Endothelial cell of umbilical vein (primary cell): Measurements from ENCODE around the gene PANX1. TPM values are rescaled to one million over a fixed set of nuclear protein-coding genes. Genes with fewer than 3 reads are reported as not detected.

Experiments
- BruUV-seq: library from RNA; stranded (reverse); fragments of 400-500 nt; replicated peaks from 2 replicates; lab custom pipeline; 2021; lab: Mats Ljungman, UMichigan
- CTCF ChIA-PET: fragments of 300-600, 350-600 bp; sonication (Branson Sonifier 250); formaldehyde crosslinking; loops from one replicate; lab custom pipeline; 2021; ENCODE audit warnings: antibody characterized with exemption, inconsistent platforms; lab: Charles Lee
- POLR2A ChIA-PET: fragments of 300-600, 350-600 bp; sonication (Branson Sonifier 250); formaldehyde crosslinking; loops from one replicate; lab custom pipeline; 2021; ENCODE audit warnings: antibody characterized with exemption, inconsistent platforms; lab: Charles Lee
- DNase-seq: peaks from one replicate; pipeline ENCODE4 v3.0.0-alpha.2; 2011; ENCODE audit warnings: low read depth, low spot score
- FAIRE-seq: peaks from 2 replicates; lab custom pipeline; 2011; peaks lifted over from hg19 to GRCh38; lab: Jason Lieb, UNC
- H2AFZ ChIP-seq: 2 replicates; pipeline ENCODE4 v1.6.0; 2012; ENCODE audit warnings: low read depth, low read length, control low read depth, inconsistent platforms
- H3K27ac ChIP-seq: 2 replicates; pipeline ENCODE4 v1.5.1; 2011; ENCODE audit warnings: low read depth, mild to moderate bottlenecking, control low read depth, low read length, moderate library complexity; ENCODE audit not compliant: insufficient read depth
- H3K27me3 ChIP-seq, 2 experiments: 2 replicates each; pipeline versions ENCODE4 v1.6.0 to v1.6.1; 2011; ENCODE audit warnings: low read length in 2 of 2, mixed read lengths in 1 of 2; ENCODE audit not compliant: control insufficient read depth in 2 of 2, insufficient read depth in 2 of 2
- H3K36me3 ChIP-seq, 2 experiments: 2 replicates in 1 of 2; 3 replicates in 1 of 2; pipeline ENCODE4 v1.5.1; 2011; ENCODE audit warnings: low read length in 2 of 2, mild to moderate bottlenecking in 1 of 2, moderate library complexity in 1 of 2; ENCODE audit not compliant: control insufficient read depth in 2 of 2, insufficient read depth in 2 of 2; ENCODE audit errors: extremely low read depth in 1 of 2
- H3K4me1 ChIP-seq: 3 replicates; pipeline ENCODE4 v1.5.1; 2011; ENCODE audit warnings: mild to moderate bottlenecking, low read length; ENCODE audit not compliant: control insufficient read depth, insufficient read depth; ENCODE audit errors: extremely low read depth
- H3K4me2 ChIP-seq: 2 replicates; pipeline ENCODE4 v1.6.1; 2011; ENCODE audit warnings: low read length, control low read depth, mixed read lengths; ENCODE audit not compliant: insufficient read depth
- H3K4me3 ChIP-seq, 3 experiments: fragments of 200-600 bp in 1 of 3; sonication (generic), shearing (Covaris generic) in 1 of 3; replicated peaks in 1 of 3; 2 replicates each; pipeline ENCODE4 v1.5.1; 2011 to 2016; ENCODE audit warnings: control low read depth in 3 of 3, low read length in 3 of 3, mild to moderate bottlenecking in 2 of 3, inconsistent platforms in 1 of 3, low read depth in 1 of 3, moderate library complexity in 1 of 3; ENCODE audit not compliant: insufficient read depth in 1 of 3
- H3K79me2 ChIP-seq: 2 replicates; pipeline ENCODE4 v1.6.0; 2012; ENCODE audit warnings: low read length, inconsistent platforms; ENCODE audit not compliant: control insufficient read depth, insufficient read depth
- H3K9ac ChIP-seq: replicated peaks from 2 replicates; pipeline ENCODE3; 2011; ENCODE audit warnings: low read length, control low read depth; ENCODE audit not compliant: insufficient read depth; ENCODE audit errors: extremely low read depth
- H3K9me1 ChIP-seq: replicated peaks from 3 replicates; pipeline ENCODE4 v1.6.0; 2011; ENCODE audit warnings: mild to moderate bottlenecking, low read length; ENCODE audit not compliant: control insufficient read depth, insufficient read depth; ENCODE audit errors: extremely low read depth
- H3K9me3 ChIP-seq: replicated peaks from 2 replicates; pipeline ENCODE4 v1.5.1; 2012; ENCODE audit warnings: low read length, inconsistent platforms; ENCODE audit not compliant: control insufficient read depth, insufficient read depth
- H4K20me1 ChIP-seq: replicated peaks from 2 replicates; pipeline ENCODE3; 2011; ENCODE audit warnings: mild to moderate bottlenecking, low read length; ENCODE audit not compliant: control insufficient read depth, insufficient read depth; ENCODE audit errors: extremely low read depth
- EZH2 ChIP-seq: IDR thresholded peaks from 2 replicates; pipeline ENCODE4 v1.6.1; 2012; ENCODE audit warnings: borderline replicate concordance, low read depth, mild to moderate bottlenecking, moderate library complexity, low read length, inconsistent platforms; ENCODE audit not compliant: severe bottlenecking
- FOS ChIP-seq: IDR thresholded peaks from 2 replicates; pipeline ENCODE4 v1.6.1; 2011; ENCODE audit warnings: mild to moderate bottlenecking, low read length, moderate library complexity, borderline replicate concordance; ENCODE audit not compliant: insufficient read depth
- GATA2 ChIP-seq: IDR thresholded peaks from 2 replicates; pipeline ENCODE4 v1.7.0; 2011; ENCODE audit warnings: low read depth, mild to moderate bottlenecking, moderate library complexity, mixed read lengths, low read length; ENCODE audit not compliant: insufficient read length, insufficient read depth
- JUN ChIP-seq: IDR thresholded peaks from 2 replicates; pipeline ENCODE4 v1.6.1; 2011; ENCODE audit warnings: borderline replicate concordance, low read depth; ENCODE audit not compliant: insufficient read length, insufficient read depth
- MAX ChIP-seq: IDR thresholded peaks from 2 replicates; pipeline ENCODE4 v1.6.1; 2011; ENCODE audit not compliant: insufficient read depth, insufficient read length
- MYC ChIP-seq: IDR thresholded peaks from one replicate; pipeline ENCODE4 v1.6.1; 2011; ENCODE audit warnings: mild to moderate bottlenecking, low read depth, low read length
- POLR2A ChIP-seq: IDR thresholded peaks from 2 replicates; pipeline ENCODE4 v1.6.1; 2012; ENCODE audit warnings: low read depth, mild to moderate bottlenecking, control low read depth, low read length
- POLR2AphosphoS5 ChIP-seq: IDR thresholded peaks from 2 replicates; pipeline ENCODE4 v1.6.1; 2012; ENCODE audit warnings: low read depth, mild to moderate bottlenecking, control low read depth, low read length, moderate library complexity; ENCODE audit not compliant: insufficient read depth
- dilution Hi-C: fragments of 300-500 bp; cut with MboI; formaldehyde crosslinking; loops from one replicate; pipeline ENCODE4 v1.15.0; 2019; ENCODE audit warnings: low sequenced_read_pairs; ENCODE audit not compliant: extremely low pct_ligation_motif_present
- intact Hi-C: fragments of 100-400 bp; cut with micrococcal nuclease; formaldehyde crosslinking; loops from one replicate; pipeline ENCODE4 v1.10.0; 2022
- polyA plus RNA-seq, 4 experiments: library from polyadenylated mRNA; depleted of rRNA in 3 of 4; stranded (reverse) in 3 of 4; unstranded in 1 of 4; fragments of >200 nt; gene quantifications; 2 replicates each; pipeline versions ENCODE4 v1.2.1 to v1.2.3, GENCODE V29; 2011 to 2012; ENCODE audit warnings: missing spikeins in 1 of 4
- total RNA-seq: library from RNA; stranded (reverse); gene quantifications from 2 replicates; pipeline ENCODE4 v1.2.3, GENCODE V29; 2021
- TF ChIP-seq, protein P1 (sequence below), 2 donors: IDR thresholded peaks; 1 replicate in 1 of 2; 2 replicates in 1 of 2; pipeline ENCODE4 v1.5.1; 2011; ENCODE audit warnings: low read length in 2 of 2, mild to moderate bottlenecking in 2 of 2, moderate library complexity in 2 of 2, control low read depth in 1 of 2, inconsistent platforms in 1 of 2, low read depth in 1 of 2; ENCODE audit not compliant: insufficient read depth in 1 of 2; ENCODE audit errors: extremely low read depth in 1 of 2

PANX1 gene
- total and polyA plus RNA-seq, 2 donors (not counting 3 experiments of a cell fraction or from before 2014, with no cell fraction given) = 9.5 to 20.9 TPM

DNA sequence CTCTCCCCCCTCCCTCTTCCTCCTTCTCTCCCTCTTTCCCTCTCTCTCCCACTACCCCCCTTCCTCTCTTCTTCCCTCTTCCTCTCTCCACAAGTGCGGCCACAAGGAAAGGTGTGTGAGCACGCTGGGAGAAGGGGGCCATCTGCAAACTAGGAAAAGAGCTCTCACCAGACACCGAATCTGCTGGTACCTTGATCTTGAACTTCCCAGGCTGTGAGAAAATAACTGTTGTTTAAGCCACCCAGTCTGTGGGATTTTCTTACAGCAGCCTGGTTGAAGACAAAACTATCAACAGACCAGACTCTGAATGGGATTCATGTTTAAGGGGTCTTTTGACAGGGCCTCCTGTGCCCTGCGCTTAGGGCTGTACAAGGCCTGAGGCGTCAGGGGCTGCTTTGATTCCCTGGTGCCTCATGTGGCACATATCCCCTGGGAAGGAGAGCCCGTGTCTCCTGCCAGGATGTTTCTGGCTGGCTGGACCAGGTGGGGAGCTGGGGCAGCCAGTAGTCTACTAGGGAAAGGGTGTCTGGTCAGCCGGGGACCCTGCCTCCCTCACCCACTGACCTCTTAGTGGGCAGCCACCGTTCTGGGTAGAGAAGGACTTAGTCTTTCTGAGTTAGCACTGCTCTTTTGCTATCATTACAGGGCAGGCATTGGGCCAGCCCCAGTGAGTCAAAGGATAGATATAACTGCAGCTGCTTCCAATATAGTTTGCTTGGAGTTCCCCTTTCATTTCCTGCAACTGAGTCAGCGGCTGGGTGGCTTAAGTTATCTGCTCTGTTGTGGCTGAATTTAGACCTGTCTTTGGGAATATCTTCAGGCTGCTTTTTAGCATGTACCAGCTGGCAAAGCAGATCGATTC, 6.2 kb downstream of the PANX1 start:
- ChIA-PET POLR2A (interaction anchor here (1.4 kb wide), 1 partner anchor 9 kb away, joined by 4 read pairs; no protein-coding TSS in a partner anchor), CTCF (interaction anchor here (1.2 to 2.2 kb wide), 4 partner anchors 9 to 370 kb away, joined by 3 to 12 read pairs (median 5); no protein-coding TSS in a partner anchor)
- Histone ChIP-seq H3K4me2 (peak overlapping the region; percentile 90), H4K20me1 (no peaks in the 10 kb centered on the region), H2AFZ (no peak overlapping the region), H3K4me1 (peaks cover 51% of the 10 kb centered on the region), H3K9ac (peak overlapping the region; percentile 77), H3K27ac (peak overlapping the region; percentile 98), H3K9me3 (no peaks in the 10 kb centered on the region), H3K9me1 (no peaks in the 10 kb centered on the region), H3K36me3 (no peaks in the 10 kb centered on the region), H3K79me2 (peaks cover 78% of the 10 kb centered on the region), H3K4me3 (peak overlapping the region in 2 of 3 experiments; percentile 20 to 32), H3K27me3 (no peaks in the 10 kb centered on the region)
- FAIRE-seq (peak; percentile 93), DNase-seq (peak; percentile 93)
- dilution Hi-C loops (no loop called here), intact Hi-C loops (loop anchor here (1.0 to 10.0 kb wide), 2 partner anchors 14 to 800 kb away; no protein-coding TSS in a partner anchor)
- TF ChIP-seq EZH2 (no peak), JUN (peak; percentile 63), FOS (peak; percentile 84), MAX (no peak), POLR2AphosphoS5 (peak; percentile 86), GATA2 (peak; percentile 77), POLR2A (no peak), MYC (no peak)
- TF ChIP-seq, protein P1, sequence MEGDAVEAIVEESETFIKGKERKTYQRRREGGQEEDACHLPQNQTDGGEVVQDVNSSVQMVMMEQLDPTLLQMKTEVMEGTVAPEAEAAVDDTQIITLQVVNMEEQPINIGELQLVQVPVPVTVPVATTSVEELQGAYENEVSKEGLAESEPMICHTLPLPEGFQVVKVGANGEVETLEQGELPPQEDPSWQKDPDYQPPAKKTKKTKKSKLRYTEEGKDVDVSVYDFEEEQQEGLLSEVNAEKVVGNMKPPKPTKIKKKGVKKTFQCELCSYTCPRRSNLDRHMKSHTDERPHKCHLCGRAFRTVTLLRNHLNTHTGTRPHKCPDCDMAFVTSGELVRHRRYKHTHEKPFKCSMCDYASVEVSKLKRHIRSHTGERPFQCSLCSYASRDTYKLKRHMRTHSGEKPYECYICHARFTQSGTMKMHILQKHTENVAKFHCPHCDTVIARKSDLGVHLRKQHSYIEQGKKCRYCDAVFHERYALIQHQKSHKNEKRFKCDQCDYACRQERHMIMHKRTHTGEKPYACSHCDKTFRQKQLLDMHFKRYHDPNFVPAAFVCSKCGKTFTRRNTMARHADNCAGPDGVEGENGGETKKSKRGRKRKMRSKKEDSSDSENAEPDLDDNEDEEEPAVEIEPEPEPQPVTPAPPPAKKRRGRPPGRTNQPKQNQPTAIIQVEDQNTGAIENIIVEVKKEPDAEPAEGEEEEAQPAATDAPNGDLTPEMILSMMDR (IDR thresholded peaks at IDR 0.05; ENCODE audit: extremely low read depth in 1 of 2, insufficient read depth in 1 of 2, low read depth in 1 of 2, low read length in 2 of 2) = no peak
- TSS peak; percentile 77 for BruUV-seq
